Measurements from ENCODE around the gene COLEC11. TPM values are rescaled to one million over a fixed set of nuclear protein-coding genes. Genes with fewer than 3 reads are reported as not detected.

The COLEC11 gene
- total and polyA plus RNA-seq, 2 of the 13 experiments (the other 11 are each of a cell fraction or from before 2014, with no cell fraction given), result 1.5 to 3.0 TPM

GRCh38 chr2:3659447-3660432, 64.8 kb downstream of the COLEC11 start (continued):
- no peak for TF ChIP-seq AGO1 (IDR thresholded peaks at IDR 0.05; ENCODE audit: low read depth, low read length, poor library complexity, severe bottlenecking)
- no peak; the same call in 1 of the 2 replicates for TF ChIP-seq GABPB1 (CRISPR knock-in tag; IDR thresholded peaks at IDR 0.05)
- TF ChIP-seq ZNF446 (CRISPR knock-in tag; IDR thresholded peaks at IDR 0.05), result no peak
- TF ChIP-seq HOXA5 (CRISPR knock-in tag; IDR thresholded peaks at IDR 0.05), result no peak; the same call in 1 of the 2 replicates
- TF ChIP-seq SKIL (CRISPR knock-in tag; IDR thresholded peaks at IDR 0.05; ENCODE audit: borderline replicate concordance), result no peak
- no peak for TF ChIP-seq IRX3 (CRISPR knock-in tag; IDR thresholded peaks at IDR 0.05; ENCODE audit: borderline replicate concordance, low read depth)
- no peak for TF ChIP-seq HNRNPLL (IDR thresholded peaks at IDR 0.05; ENCODE audit: low read depth, low read length, poor library complexity, severe bottlenecking)
- 0 out of 2 replicates have a peak, but pooled peaks have one; percentile 47 for TF ChIP-seq ZNF143 (CRISPR knock-in tag; IDR thresholded peaks at IDR 0.05)
- no peak for TF ChIP-seq GMEB2 (CRISPR knock-in tag; IDR thresholded peaks at IDR 0.05; ENCODE audit: low read depth)
- TF ChIP-seq GPBP1L1 (CRISPR knock-in tag; IDR thresholded peaks at IDR 0.05), result no peak
- no peak for TF ChIP-seq STAT5B (CRISPR knock-in tag; IDR thresholded peaks at IDR 0.05)
- TF ChIP-seq RNF2 (conservative IDR thresholded peaks at IDR 0.05; ENCODE audit: low read depth), result no peak
- no peak for TF ChIP-seq ASH2L (IDR thresholded peaks at IDR 0.05; ENCODE audit: insufficient read length, low read depth, low read length)
- no peak for TF ChIP-seq SYNCRIP (IDR thresholded peaks at IDR 0.05; ENCODE audit: insufficient read depth, low read depth, low read length)
- TF ChIP-seq THAP9 (CRISPR knock-in tag; IDR thresholded peaks at IDR 0.05; ENCODE audit: borderline replicate concordance), result no peak
- TF ChIP-seq POLR2AphosphoS2 (IDR thresholded peaks at IDR 0.05; ENCODE audit: low read depth, low read length), result no peak
- TF ChIP-seq ZBTB38 (CRISPR knock-in tag; IDR thresholded peaks at IDR 0.05), result peak; percentile 44; the same call in 1 of the 2 replicates
- no peak for TF ChIP-seq MAFK (conservative IDR thresholded peaks at IDR 0.05 in 1 of 2, IDR thresholded peaks at IDR 0.05 in 1 of 2; ENCODE audit: low read length in 2 of 2)
- no peak for TF ChIP-seq ZNF83 (CRISPR knock-in tag; IDR thresholded peaks at IDR 0.05; ENCODE audit: borderline replicate concordance)
- TF ChIP-seq ZNF891 (CRISPR knock-in tag; IDR thresholded peaks at IDR 0.05), result peak; percentile 64; the same call in 1 of the 2 replicates
